ENCODE results near the gene FLOT1. TPM values are rescaled to one million over a fixed set of nuclear protein-coding genes. Genes with fewer than 3 reads are reported as not detected.
A peak's percentile ranks its signal among the peaks of the same experiment; 100 is the strongest.

FLOT1 gene
- total and polyA plus RNA-seq, 9 of the 15 experiments (the other 6 are each of a cell fraction or from before 2014, with no cell fraction given) = 11.7 to 149 (median 118) TPM

DNA sequence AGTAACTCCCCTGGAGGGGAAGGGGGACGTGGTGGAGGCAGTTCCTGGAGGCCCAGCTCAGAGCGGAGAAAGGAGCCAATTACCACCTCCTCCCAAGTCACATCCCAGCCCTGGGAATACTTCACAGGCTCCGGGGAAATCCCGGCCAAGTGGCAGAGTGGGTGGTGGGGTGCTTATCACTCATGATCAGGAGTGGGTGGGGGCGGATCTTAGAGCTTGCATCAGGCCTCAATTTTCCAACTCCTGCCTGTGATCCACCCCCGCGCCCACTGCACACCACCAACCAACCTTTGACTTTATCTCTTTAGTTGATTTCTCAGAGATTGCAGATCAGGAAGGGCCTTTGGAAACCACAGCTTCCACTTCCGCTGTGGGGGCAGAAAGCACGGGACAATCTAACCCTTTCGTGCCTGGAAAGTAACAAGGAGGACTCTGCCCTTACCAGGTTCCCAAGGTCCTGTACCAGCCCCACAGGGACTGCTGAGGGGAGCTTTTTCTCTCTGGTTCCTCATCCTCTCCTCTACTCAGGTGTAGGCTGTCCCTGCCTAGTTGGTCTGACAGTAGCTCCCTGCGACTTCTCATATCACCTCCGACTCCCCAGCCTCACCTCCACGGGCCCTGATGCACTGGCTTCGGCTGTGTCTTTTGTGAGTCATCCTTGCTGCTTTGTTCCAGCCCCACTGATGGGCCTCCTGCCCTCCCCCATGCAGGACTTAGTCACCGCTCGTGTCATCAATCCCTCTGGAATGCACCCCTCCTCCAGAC is 26.8 kb upstream of the FLOT1 start (continued):
- TF ChIP-seq GATAD2A (IDR thresholded peaks at IDR 0.05) (peak; percentile 28), ZNF766 (CRISPR knock-in tag; conservative IDR thresholded peaks at IDR 0.05) (peak; percentile 79; the same call in 1 of the 2 replicates), SMC3 (conservative IDR thresholded peaks at IDR 0.05; ENCODE audit: insufficient read depth, low read depth, low read length) (no peak), DEAF1 (CRISPR knock-in tag; IDR thresholded peaks at IDR 0.05) (no peak), TEAD2 (tag; IDR thresholded peaks at IDR 0.05) (peak; percentile 41; the same call in 1 of the 2 replicates), EGR1 (conservative IDR thresholded peaks at IDR 0.05) (peak; percentile 99), HDGF (IDR thresholded peaks at IDR 0.05) (no peak), SAFB (IDR thresholded peaks at IDR 0.05; ENCODE audit: borderline replicate concordance, low read depth, low read length) (no peak), HEY1 (CRISPR knock-in tag; IDR thresholded peaks at IDR 0.05; ENCODE audit: borderline replicate concordance) (peak; percentile 72; the same call in 1 of the 2 replicates), YBX1 (IDR thresholded peaks at IDR 0.05) (no peak), NFRKB (IDR thresholded peaks at IDR 0.05; ENCODE audit: low read depth) (peak; percentile 33; the same call in 1 of the 2 replicates), HNRNPH1 (optimal IDR thresholded peaks at IDR 0.05; ENCODE audit: low read depth, low read length) (no peak), ELF2 (CRISPR knock-in tag; IDR thresholded peaks at IDR 0.05) (peak; percentile 79), SP2 (IDR thresholded peaks at IDR 0.05; ENCODE audit: extremely low read depth, low read depth, low read length, poor library complexity, severe bottlenecking) (no peak), ZNF511 (CRISPR knock-in tag; IDR thresholded peaks at IDR 0.05) (peak; percentile 62; the same call in 1 of the 2 replicates)
- TF ChIP-seq, protein P1, sequence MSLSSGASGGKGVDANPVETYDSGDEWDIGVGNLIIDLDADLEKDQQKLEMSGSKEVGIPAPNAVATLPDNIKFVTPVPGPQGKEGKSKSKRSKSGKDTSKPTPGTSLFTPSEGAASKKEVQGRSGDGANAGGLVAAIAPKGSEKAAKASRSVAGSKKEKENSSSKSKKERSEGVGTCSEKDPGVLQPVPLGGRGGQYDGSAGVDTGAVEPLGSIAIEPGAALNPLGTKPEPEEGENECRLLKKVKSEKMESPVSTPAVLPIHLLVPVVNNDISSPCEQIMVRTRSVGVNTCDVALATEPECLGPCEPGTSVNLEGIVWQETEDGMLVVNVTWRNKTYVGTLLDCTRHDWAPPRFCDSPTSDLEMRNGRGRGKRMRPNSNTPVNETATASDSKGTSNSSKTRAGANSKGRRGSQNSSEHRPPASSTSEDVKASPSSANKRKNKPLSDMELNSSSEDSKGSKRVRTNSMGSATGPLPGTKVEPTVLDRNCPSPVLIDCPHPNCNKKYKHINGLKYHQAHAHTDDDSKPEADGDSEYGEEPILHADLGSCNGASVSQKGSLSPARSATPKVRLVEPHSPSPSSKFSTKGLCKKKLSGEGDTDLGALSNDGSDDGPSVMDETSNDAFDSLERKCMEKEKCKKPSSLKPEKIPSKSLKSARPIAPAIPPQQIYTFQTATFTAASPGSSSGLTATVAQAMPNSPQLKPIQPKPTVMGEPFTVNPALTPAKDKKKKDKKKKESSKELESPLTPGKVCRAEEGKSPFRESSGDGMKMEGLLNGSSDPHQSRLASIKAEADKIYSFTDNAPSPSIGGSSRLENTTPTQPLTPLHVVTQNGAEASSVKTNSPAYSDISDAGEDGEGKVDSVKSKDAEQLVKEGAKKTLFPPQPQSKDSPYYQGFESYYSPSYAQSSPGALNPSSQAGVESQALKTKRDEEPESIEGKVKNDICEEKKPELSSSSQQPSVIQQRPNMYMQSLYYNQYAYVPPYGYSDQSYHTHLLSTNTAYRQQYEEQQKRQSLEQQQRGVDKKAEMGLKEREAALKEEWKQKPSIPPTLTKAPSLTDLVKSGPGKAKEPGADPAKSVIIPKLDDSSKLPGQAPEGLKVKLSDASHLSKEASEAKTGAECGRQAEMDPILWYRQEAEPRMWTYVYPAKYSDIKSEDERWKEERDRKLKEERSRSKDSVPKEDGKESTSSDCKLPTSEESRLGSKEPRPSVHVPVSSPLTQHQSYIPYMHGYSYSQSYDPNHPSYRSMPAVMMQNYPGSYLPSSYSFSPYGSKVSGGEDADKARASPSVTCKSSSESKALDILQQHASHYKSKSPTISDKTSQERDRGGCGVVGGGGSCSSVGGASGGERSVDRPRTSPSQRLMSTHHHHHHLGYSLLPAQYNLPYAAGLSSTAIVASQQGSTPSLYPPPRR (CRISPR knock-in tag; IDR thresholded peaks at IDR 0.05; ENCODE audit: borderline replicate concordance) = no peak
- TF ChIP-seq, protein P2, sequence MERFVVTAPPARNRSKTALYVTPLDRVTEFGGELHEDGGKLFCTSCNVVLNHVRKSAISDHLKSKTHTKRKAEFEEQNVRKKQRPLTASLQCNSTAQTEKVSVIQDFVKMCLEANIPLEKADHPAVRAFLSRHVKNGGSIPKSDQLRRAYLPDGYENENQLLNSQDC (CRISPR knock-in tag; IDR thresholded peaks at IDR 0.05) = no peak
- TF ChIP-seq, protein P3, sequence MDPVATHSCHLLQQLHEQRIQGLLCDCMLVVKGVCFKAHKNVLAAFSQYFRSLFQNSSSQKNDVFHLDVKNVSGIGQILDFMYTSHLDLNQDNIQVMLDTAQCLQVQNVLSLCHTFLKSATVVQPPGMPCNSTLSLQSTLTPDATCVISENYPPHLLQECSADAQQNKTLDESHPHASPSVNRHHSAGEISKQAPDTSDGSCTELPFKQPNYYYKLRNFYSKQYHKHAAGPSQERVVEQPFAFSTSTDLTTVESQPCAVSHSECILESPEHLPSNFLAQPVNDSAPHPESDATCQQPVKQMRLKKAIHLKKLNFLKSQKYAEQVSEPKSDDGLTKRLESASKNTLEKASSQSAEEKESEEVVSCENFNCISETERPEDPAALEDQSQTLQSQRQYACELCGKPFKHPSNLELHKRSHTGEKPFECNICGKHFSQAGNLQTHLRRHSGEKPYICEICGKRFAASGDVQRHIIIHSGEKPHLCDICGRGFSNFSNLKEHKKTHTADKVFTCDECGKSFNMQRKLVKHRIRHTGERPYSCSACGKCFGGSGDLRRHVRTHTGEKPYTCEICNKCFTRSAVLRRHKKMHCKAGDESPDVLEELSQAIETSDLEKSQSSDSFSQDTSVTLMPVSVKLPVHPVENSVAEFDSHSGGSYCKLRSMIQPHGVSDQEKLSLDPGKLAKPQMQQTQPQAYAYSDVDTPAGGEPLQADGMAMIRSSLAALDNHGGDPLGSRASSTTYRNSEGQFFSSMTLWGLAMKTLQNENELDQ (CRISPR knock-in tag; IDR thresholded peaks at IDR 0.05; ENCODE audit: borderline replicate concordance) = no peak
